HG03095 (cell line): Measurements from ENCODE around the gene TUBGCP6.
"Not testable (repeated sequence)": the region's sequence is repeated elsewhere in the genome, so short reads cannot be mapped to it uniquely, and the experiment has no call there.

Experiments
- ATAC-seq: cut with Tn5 transposase; IDR thresholded peaks from one replicate; pipeline ENCODE4 v1.9.1; 2021; ENCODE audit warnings: moderate library complexity; ENCODE audit not compliant: unreplicated experiment

Gene TUBGCP6

GRCh38 chr22:50170453-50171318 lies 74.1 kb downstream of the TUBGCP6 start, which contains the start of gene PANX2:
TSS of gene PANX2 (plus strand) at chr22:50170731. CDS start at chr22:50170731, 0 bp downstream.
- no peak for ATAC-seq

GRCh38 chr22:50169774-50170341 lies 75.0 kb downstream of the TUBGCP6 start:
- no peak for ATAC-seq

GRCh38 chr22:50169181-50169759 lies 75.6 kb downstream of the TUBGCP6 start:
- no peak for ATAC-seq

GRCh38 chr22:50168490-50169180 lies 76.2 kb downstream of the TUBGCP6 start:
- not testable (repeated sequence) for ATAC-seq

GRCh38 chr22:50167689-50168489 lies 76.9 kb downstream of the TUBGCP6 start:
- ATAC-seq, result no peak
